Erythroblast (primary cell): ENCODE measurements around the gene MAP1B.

Source experiments
- GATA1 ChIP-seq: IDR thresholded peaks from 2 replicates; pipeline ENCODE4 v1.6.1; 2011; ENCODE audit warnings: low read depth, mild to moderate bottlenecking, control low read depth, low read length, moderate library complexity
- POLR2A ChIP-seq: IDR thresholded peaks from 2 replicates; pipeline ENCODE4 v1.6.1; 2011; ENCODE audit warnings: mild to moderate bottlenecking, low read length

- TF ChIP-seq POLR2A (no peak), GATA1 (no peak)
Observed at GRCh38 chr5:72140711-72141110, 33.4 kb downstream of the MAP1B start.
